Stimulated activated CD8-positive, alpha-beta memory T cell treated with anti-CD3 and anti-CD28 coated beads, Interleukin-12 subunit alpha, Interleukin-12 subunit beta, amount 100 ng/mL, for 4 hours (primary cell): ENCODE results near the gene ABCC4.

Experiments
- DNase-seq: peaks from one replicate; pipeline ENCODE4 v3.0.0-alpha.2; 2020; ENCODE audit warnings: low read depth

The ABCC4 gene

GRCh38 chr13:94992036-94992960, 309.0 kb downstream of the ABCC4 start:
- DNase-seq: no peak

DNA sequence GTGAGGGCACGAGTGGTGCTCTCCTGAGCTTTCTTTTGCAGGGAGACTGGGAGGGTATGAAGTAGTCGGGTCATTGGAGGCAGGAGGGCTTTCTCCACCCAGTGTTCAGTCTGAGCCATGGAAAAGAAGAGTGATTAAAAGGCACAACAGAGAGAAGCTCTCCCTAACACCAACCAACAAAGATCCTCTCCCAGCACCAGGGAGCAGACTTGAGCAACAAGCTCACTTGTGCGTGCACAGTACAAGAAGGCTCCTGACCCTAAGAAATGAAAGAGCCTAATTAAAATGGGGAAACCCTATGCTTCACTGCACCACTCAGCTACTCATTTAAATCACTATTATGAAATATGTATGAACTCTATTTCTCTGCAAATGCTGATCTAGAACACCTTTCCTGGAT, 312.6 kb downstream of the ABCC4 start:
- no peak for DNase-seq

DNA sequence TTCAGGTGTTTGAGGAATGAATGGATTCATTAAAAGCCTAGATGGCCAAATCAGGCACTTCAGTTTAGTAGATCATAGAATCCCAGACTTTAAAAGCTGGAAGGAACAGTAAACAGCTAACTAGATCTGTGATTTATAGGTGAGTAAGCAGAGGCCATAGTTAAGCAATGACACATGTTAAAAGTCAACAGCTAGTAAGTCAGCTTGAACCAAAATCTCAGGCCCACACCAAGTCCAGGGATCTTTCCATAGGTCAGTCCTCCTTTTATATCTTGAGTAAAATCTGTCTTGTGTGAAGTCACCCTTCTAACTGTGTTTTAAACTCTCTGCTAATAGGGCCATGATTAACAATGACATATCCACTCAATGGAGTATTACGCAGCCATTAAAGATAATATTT, 313.4 kb downstream of the ABCC4 start:
- DNase-seq: no peak

DNA sequence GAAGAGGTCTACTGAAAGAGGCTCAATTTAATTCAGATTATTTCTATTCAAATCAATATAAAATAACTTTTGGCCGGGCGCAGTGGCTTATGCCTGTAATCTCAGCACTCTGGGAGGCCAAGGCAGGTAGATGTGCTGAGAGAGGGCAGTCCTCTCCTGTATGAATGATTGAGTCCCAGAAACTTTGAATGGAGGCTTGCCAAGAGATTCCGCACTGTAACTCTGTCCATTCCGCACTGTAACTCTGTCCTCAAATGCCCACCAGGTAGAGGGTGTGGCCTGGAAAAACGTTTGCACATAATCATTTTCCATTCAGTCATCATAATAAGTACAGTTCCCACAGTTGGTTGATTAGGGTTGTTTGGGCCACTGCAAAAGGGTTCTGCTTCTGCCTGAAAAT, 314.2 kb downstream of the ABCC4 start:
- no peak for DNase-seq

GRCh38 chr13:94984958-94985357, 316.3 kb downstream of the ABCC4 start:
- no peak for DNase-seq

GRCh38 chr13:94978516-94978915, 322.7 kb downstream of the ABCC4 start:
- no peak for DNase-seq

DNA sequence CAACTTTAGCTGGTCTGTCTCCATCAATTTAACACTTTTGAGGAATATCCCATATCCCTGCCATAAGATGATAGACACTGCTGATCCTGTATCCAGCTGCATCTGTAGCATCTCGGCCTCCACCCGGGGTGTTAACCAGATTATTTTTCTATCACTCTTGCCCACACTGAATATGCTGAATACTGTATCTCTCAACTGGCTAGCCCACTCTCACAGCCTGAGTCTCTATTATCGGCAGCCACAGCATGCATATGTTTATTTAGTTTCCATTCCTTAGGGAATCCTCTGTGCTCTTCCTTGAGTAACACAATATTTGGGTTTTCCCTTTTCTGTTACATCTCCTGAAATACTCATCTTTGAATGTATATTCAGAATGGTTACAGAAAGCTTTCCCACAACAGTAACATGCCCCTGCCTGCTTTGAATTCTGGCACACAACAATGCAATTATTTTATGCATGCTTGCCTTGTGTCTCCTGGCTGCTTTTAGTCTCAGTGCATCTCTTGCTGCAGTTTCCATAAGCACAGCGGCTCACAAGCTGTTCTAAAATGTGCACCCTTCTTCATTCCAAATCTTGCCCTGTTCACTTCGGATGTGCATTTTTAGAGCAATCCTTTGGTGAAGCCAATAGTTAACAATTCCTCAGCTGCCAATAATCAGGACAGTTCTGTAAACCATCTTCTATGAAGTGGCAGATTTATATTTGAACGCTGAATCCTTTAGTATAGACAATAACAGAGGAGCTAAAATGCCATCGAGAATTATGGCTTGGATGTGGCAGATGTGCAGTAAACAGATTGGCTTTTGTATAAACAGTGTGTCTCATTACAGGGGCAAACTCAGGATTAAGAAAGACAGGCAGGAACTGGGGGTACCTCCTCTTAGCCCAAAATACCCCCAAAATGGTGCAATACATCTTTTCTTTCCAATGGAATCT, 327.0 kb downstream of the ABCC4 start:
- DNase-seq: no peak

DNA sequence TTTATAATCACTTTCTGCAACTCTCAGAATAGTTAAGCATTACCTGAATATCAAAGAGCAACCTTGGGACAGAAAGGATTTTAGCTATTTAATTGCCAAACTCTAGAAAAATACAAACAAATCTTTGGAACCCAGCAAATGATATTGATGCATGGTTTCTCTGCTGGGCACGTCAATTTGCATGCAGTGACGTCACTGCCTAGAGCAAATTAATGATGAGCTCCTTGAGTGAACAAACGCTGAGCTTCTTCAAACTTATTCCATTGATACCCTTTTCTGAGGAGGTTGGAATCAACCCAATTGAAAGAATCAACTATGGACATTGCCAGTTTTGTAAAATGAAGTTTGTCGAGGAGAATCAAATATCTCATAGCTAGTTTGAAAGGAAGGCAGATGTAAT, 329.0 kb downstream of the ABCC4 start:
- no peak for DNase-seq
